ENCODE results near the gene ZNF224.

Gene ZNF224

DNA sequence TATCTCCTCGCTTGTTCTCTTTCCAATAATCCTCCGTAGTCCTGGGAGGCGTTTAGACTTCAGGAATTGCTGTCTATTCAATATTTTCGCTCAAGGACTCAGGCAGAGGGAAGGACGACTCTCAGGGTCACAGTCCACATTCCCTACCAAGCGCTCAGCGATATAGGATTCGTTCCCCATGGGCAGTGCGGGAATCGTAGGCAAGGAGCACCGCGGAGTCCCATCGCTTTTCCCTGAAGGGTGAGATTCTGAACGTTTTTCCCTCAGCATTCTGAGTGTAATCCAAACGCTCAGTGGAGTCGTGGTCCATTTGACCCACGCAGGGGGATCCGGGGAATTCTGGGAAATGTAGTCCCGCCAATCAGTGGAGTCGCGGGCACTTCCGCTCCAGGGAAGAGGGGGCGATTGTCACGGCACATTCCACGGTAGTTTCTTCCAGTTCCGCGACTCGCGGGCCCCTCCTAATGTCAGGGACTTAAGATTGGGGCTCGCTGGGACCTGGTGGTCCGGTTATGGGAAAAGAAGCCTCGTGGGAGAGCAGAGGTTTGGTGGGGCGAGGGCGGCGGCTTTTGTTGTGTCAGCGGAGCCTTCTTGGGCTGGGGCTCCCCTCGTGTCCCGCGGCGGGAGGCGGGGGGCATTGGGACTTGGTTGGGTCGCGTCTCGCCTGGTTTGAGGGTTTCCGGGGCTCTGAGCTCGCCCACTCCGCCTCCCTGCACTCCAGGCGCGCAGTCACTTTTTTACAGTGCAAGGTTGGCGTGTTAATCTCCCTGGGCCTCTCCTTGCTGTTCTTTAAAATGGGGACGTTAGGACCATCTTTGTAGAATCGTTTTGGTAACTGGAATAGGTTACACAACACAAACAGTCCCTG lies 47.3 kb downstream of the ZNF224 start, which contains the start of gene ZNF234:
Gene ZNF234, plus strand, starts transcription at position 364 of the 868 bp plus-strand sequence. CDS start 3,079 bp downstream, outside the sequence.
- DNase-seq, result peak; percentile 88

GRCh38 chr19:44142059-44142433 lies 47.9 kb downstream of the ZNF224 start:
- DNase-seq, result peak; percentile 55

- DNase-seq, result peak; percentile 43
These were observed 55.6 kb downstream of the ZNF224 start for GRCh38 chr19:44149776-44150175.

DNA sequence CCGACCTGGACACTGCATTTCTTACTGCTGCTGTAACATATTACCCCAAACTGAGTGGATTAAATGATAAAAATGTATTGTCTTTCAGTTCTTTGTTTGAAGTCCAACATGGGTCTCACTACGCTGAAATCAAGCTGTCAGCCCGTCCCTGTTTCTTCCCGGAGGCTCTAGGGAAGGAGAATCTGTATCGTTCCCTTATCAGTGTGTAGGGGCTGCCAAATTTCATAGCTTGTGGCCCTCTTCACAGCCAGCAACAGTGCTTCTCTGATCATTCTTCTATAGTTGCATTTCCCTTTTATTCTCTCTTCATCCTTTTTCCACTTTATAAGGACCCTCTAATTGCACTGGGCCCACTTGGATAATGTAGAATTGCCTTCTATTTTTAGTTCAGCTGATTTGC lies 57.3 kb downstream of the ZNF224 start:
- DNase-seq, result no peak

DNA sequence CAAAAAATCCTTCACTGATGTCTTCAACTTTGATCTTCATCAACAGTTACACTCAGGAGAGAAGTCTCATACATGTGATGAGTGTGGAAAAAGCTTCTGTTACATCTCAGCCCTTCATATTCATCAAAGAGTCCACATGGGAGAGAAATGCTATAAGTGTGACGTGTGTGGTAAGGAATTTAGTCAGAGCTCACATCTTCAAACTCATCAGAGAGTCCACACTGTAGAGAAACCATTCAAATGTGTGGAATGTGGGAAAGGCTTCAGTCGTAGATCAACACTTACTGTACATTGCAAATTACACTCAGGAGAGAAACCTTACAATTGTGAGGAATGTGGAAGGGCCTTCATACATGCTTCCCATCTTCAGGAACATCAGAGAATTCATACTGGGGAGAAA lies 62.3 kb downstream of the ZNF224 start:
- no peak for DNase-seq
